Peyer's patch (tissue), 4 donors: ENCODE data around the gene STX10. TPM values are rescaled to one million over a fixed set of nuclear protein-coding genes. Genes with fewer than 3 reads are reported as not detected.

Experiments used
- DNase-seq, 3 donors: peaks; one replicate each; pipeline ENCODE4 v3.0.0-alpha.2; 2017 to 2019
- H3K27ac ChIP-seq, 4 donors: fragments of 200-600 bp; sonication (generic); one replicate each; pipeline ENCODE4 v1.5.1; 2016 to 2019
- H3K27me3 ChIP-seq, 2 donors: fragments of 200-600 bp; sonication (generic); one replicate each; pipeline ENCODE4 v1.5.1; 2019
- H3K36me3 ChIP-seq, 3 donors: fragments of 200-600 bp; sonication (generic); one replicate each; pipeline ENCODE4 v1.5.1; 2016 to 2019
- H3K4me1 ChIP-seq, 4 donors: fragments of 200-600 bp; sonication (generic); one replicate each; pipeline ENCODE4 v1.5.1; 2016 to 2019
- H3K4me3 ChIP-seq, 4 donors: fragments of 200-600 bp; sonication (generic); 1 replicate in 3 of 4; 2 replicates in 1 of 4; pipeline ENCODE4 v1.5.1; 2016 to 2019; ENCODE audit warnings: mild to moderate bottlenecking in 1 of 4
- H3K9me3 ChIP-seq, 4 donors: fragments of 200-600 bp; sonication (generic); one replicate each; pipeline ENCODE4 v1.5.1; 2016 to 2019; ENCODE audit warnings: mild to moderate bottlenecking in 1 of 4
- CTCF ChIP-seq, 6 experiments: fragments of 450-650 bp in 4 of 6; fragments of 200-600 bp in 2 of 6; sonication (generic) in 1 of 6; IDR thresholded peaks; one replicate each; pipeline ENCODE4 v1.5.1; 2017 to 2019; ENCODE audit warnings: antibody characterized with exemption in 6 of 6, mild to moderate bottlenecking in 3 of 6, moderate library complexity in 1 of 6
- POLR2A ChIP-seq, 2 donors: fragments of 450-650 bp; IDR thresholded peaks; one replicate each; pipeline ENCODE4 v1.5.1; 2017; ENCODE audit warnings: antibody characterized with exemption in 2 of 2, mild to moderate bottlenecking in 2 of 2, moderate library complexity in 2 of 2
- total RNA-seq, 4 donors: library from RNA; depleted of rRNA; stranded (reverse); fragments of >200 nt; gene quantifications; one replicate each; pipeline ENCODE4 v1.1.0, GENCODE V29; 2016

Gene STX10
- total RNA-seq, 4 donors from 2014 or later: 78.1 to 199 (median 107) TPM

GRCh38 chr19:13095393-13095784 is 54.8 kb downstream of the STX10 start:
- Histone ChIP-seq H3K36me3 (peaks cover 0 to 11% (median 0%) of the 10 kb centered on the region in 3 donors), H3K27ac (peak overlapping the region in 3 of 4 donors; percentile 6 to 92 (median 74)), H3K9me3 (no peaks in the 10 kb centered on the region), H3K4me1 (peaks cover 0 to 59% (median 27%) of the 10 kb centered on the region in 4 donors), H3K4me3 (peak overlapping the region in 3 of 4 donors; percentile 18 to 66 (median 27)), H3K27me3 (no peaks in the 10 kb centered on the region)
- TF ChIP-seq POLR2A (IDR thresholded peaks at IDR 0.05) (no peak), CTCF (IDR thresholded peaks at IDR 0.05) (no peak)
- DNase-seq: peak in 2 of 3 donors; percentile 82 to 85

- H3K27me3 ChIP-seq: no peaks in the 10 kb centered on the region
- peak overlapping the region in 3 of 4 donors; percentile 6 to 92 (median 74) for H3K27ac ChIP-seq
- peaks cover 0 to 60% (median 25%) of the 10 kb centered on the region in 4 donors for H3K4me1 ChIP-seq
Observed at GRCh38 chr19:13094771-13095392, 55.3 kb downstream of the STX10 start.

GRCh38 chr19:13094106-13094504 is 56.1 kb downstream of the STX10 start:
- no peaks in the 10 kb centered on the region for H3K27me3 ChIP-seq
- H3K4me1 ChIP-seq: peaks cover 0 to 54% (median 22%) of the 10 kb centered on the region in 4 donors
- TF ChIP-seq CTCF (IDR thresholded peaks at IDR 0.05) (no peak), POLR2A (IDR thresholded peaks at IDR 0.05) (no peak)
- no peak overlapping the region for H3K4me3 ChIP-seq
- peaks cover 0 to 14% (median 0%) of the 10 kb centered on the region in 3 donors for H3K36me3 ChIP-seq
- H3K27ac ChIP-seq: peak overlapping the region in 1 of 4 donors; percentile 92
- peak in 1 of 3 donors; percentile 60 for DNase-seq
- H3K9me3 ChIP-seq: no peaks in the 10 kb centered on the region

More at GRCh38 chr19:13094771-13095392, 55.3 kb downstream of the STX10 start:
- Histone ChIP-seq H3K4me3 (peak overlapping the region in 3 of 4 donors; percentile 18 to 66 (median 27)), H3K36me3 (peaks cover 0 to 14% (median 0%) of the 10 kb centered on the region in 3 donors), H3K9me3 (no peaks in the 10 kb centered on the region)
- TF ChIP-seq CTCF (IDR thresholded peaks at IDR 0.05) (no peak), POLR2A (IDR thresholded peaks at IDR 0.05) (no peak)
- peak in 2 of 3 donors; percentile 76 to 79 for DNase-seq

Other genes starting within 250 kb of the STX10 start
- gene SYCE2, start 231.1 kb downstream of the STX10 start, total RNA-seq: not detected
- 10 to 100 TPM; 35.4 to 54.5 (median 48.3) TPM for gene FARSA, start 216.7 kb downstream of the STX10 start, total RNA-seq
- gene CALR, start 211.8 kb downstream of the STX10 start, total RNA-seq: 100 to 1,000 TPM; 253 to 369 (median 359) TPM
- gene RAD23A, start 204.5 kb downstream of the STX10 start, total RNA-seq: 10 to 100 TPM; 54.1 to 86.5 (median 75.3) TPM
- gene GADD45GIP1, start 193.2 kb downstream of the STX10 start, total RNA-seq: 10 to 100 TPM; 12.5 to 43.7 (median 15.6) TPM
- gene DAND5, start 180.8 kb downstream of the STX10 start, total RNA-seq: 1 to 10 TPM in 1 of 4 donors, not detected in 3; 2.1 TPM
- gene NFIX, start 154.9 kb downstream of the STX10 start, total RNA-seq: 10 to 100 TPM; 13.5 to 56.9 (median 40.0) TPM
- 10 to 100 TPM in 1 of 4 donors, 1 to 10 TPM in 3; 1.2 to 21.5 (median 4.9) TPM for gene LYL1, start 47.5 kb downstream of the STX10 start, total RNA-seq
- 10 to 100 TPM; 27.1 to 71.8 (median 28.3) TPM for gene TRMT1, start 33.6 kb downstream of the STX10 start, total RNA-seq
- 10 to 100 TPM; 21.5 to 48.0 (median 37.1) TPM for gene NACC1, start 32.1 kb downstream of the STX10 start, total RNA-seq
- gene IER2, start within 50 bp of the STX10 start, total RNA-seq: 100 to 1,000 TPM in 1 of 4 donors, 10 to 100 TPM in 3; 72.2 to 229 (median 85.6) TPM